ENCODE data around the gene BMPR1A.
"Not testable (repeated sequence)": the region's sequence is repeated elsewhere in the genome, so short reads cannot be mapped to it uniquely, and the experiment has no call there.

BMPR1A gene

DNA sequence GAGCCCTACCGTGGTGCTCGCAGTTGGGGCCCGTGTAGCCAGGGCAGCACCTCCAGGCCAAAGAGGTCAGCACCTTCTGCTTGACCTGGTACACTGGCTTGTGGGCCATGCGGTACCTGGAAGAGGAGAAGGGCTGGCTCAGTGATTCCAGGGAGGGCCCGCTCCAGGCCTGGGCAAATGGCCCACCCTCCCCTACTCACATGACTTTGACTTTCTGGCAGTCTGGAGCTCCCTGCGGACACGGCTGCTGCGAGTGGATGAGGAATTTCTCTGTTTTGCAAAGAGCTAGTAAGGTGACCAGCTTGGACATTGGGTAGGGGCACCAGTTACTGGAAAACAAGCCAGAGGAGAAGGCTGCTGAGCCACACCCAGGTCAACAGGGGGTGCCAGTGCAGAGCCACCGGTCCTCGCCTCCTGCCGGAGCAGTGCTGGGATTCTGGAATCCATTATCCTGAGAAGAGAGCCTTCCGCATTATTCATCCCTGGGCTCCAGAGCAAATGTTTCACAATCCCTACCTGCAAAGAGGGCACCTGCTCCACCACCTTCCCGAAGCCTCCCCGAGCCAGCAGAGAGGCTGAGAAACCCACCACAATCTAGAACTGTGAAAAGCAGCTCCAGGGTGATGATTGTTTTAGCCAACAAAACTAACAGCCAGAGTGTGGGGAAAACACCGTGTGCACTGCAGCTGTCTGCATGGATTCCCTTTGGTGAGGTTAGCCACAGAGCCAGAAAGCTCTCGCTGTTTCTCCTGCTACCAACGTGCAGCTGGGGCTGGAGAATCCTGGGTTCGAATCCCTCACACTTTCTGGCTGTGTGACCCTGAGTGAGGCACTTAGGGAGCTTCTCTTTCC lies 189.2 kb downstream of the BMPR1A start:
- no peaks in the 10 kb centered on the region for H3K36me3 ChIP-seq (ENCODE audit: control insufficient read depth in 1 of 2, insufficient read depth in 2 of 2, low read length in 2 of 2)
- no peaks in the 10 kb centered on the region for H3K79me2 ChIP-seq (ENCODE audit: control insufficient read depth, insufficient read depth, low read length, poor library complexity)
- H3K9me3 ChIP-seq (ENCODE audit: insufficient read depth, low read depth, low read length): peaks cover 6% of the 10 kb centered on the region
- no peak overlapping the region for H2BK5ac ChIP-seq (ENCODE audit: low read depth, low read length, poor library complexity)
- no peak overlapping the region for H2BK12ac ChIP-seq (ENCODE audit: low read length)
- no peak overlapping the region for H2AFZ ChIP-seq (ENCODE audit: insufficient read depth, low read length, poor library complexity)
- H2BK120ac ChIP-seq (ENCODE audit: insufficient read depth, low read length, poor library complexity): no peak overlapping the region
- no peak overlapping the region for H3K4me3 ChIP-seq (ENCODE audit: low read depth, low read length)
- no peak overlapping the region for H4K12ac ChIP-seq (ENCODE audit: low read depth, low read length)
- WGBS (ENCODE audit: extremely low coverage, insufficient coverage, insufficient read length): no CpG with 5 or more reads among the region's 18 CpGs
- DNase-seq: peak; percentile 56 to 68
- H3K4ac ChIP-seq (ENCODE audit: low read depth, low read length): no peak overlapping the region
- H3K18ac ChIP-seq (ENCODE audit: low read length): no peak overlapping the region
- peaks cover 0 to 3% of the 10 kb centered on the region in 2 experiments for H3K4me1 ChIP-seq (ENCODE audit: control insufficient read depth in 1 of 2, insufficient read depth in 2 of 2, low read length in 2 of 2)
- H3K27me3 ChIP-seq (ENCODE audit: insufficient read depth, low read length): no peaks in the 10 kb centered on the region
- H2AK5ac ChIP-seq (ENCODE audit: low read length): no peak overlapping the region
- H3K4me2 ChIP-seq (ENCODE audit: low read length): no peak overlapping the region
- no peak overlapping the region for H3K9ac ChIP-seq (ENCODE audit: low read length)
- H3K14ac ChIP-seq (ENCODE audit: low read length): no peak overlapping the region
- H3K79me1 ChIP-seq (ENCODE audit: low read length): no peaks in the 10 kb centered on the region
- no peak overlapping the region for H4K8ac ChIP-seq (ENCODE audit: low read depth, low read length)
- H3K23ac ChIP-seq (ENCODE audit: low read length): no peak overlapping the region
- no peak overlapping the region for H3K27ac ChIP-seq (ENCODE audit: low read depth, low read length)
- H4K91ac ChIP-seq (ENCODE audit: low read depth, low read length): no peak overlapping the region

DNA sequence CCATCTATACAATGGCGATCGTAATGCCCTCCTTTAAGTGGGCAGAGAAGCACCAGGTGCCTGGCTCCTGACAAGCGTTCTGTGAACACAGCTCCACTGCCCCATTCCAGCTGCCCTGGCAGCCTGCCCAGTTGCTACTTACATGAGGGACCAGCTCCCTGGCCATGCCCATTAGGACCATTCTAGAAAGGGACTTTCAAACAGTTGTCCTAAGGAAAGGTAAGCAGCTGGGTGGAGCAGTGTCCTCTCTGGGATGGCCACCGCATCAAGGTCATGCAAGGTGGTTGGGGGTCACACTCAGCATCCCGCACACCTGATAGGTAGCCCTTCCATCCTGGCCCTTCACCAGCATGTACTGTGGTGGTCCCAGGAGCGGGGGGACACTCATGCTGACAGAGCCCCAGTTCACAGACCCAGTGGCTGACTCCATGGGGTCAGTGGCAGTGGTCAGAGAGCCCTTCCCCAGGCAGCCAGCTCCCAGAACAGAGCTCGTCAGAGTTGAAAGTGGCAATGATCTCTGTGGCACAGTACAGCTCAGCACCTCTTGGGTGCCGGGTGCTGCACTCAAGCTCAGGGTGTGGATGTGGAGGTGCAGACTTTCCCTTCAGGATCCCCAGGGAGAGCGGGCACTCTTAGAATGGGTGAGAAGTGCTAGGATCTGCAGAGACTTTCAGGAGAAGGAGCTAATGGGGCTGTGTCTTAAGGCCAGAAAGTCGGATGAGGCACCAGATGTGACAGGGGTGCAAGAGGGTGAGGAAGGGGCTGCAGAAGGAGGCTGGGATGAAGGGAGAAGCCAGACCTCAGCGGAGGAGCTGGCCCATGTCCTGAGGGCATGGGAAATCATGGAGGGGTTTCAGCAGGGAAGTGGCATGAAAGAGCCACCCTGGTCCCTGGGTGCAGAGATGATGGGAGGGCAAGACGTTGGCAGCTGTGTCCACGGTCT lies 190.1 kb downstream of the BMPR1A start:
- H4K91ac ChIP-seq (ENCODE audit: low read depth, low read length): no peak overlapping the region
- no peak overlapping the region for H2BK120ac ChIP-seq (ENCODE audit: insufficient read depth, low read length, poor library complexity)
- no peaks in the 10 kb centered on the region for H3K79me1 ChIP-seq (ENCODE audit: low read length)
- no peak overlapping the region for H3K9ac ChIP-seq (ENCODE audit: low read length)
- no peak overlapping the region for H2BK12ac ChIP-seq (ENCODE audit: low read length)
- peaks cover 6% of the 10 kb centered on the region for H3K9me3 ChIP-seq (ENCODE audit: insufficient read depth, low read depth, low read length)
- H2AFZ ChIP-seq (ENCODE audit: insufficient read depth, low read length, poor library complexity): no peak overlapping the region
- H3K79me2 ChIP-seq (ENCODE audit: control insufficient read depth, insufficient read depth, low read length, poor library complexity): no peaks in the 10 kb centered on the region
- H3K4me3 ChIP-seq (ENCODE audit: low read depth, low read length): no peak overlapping the region
- H4K12ac ChIP-seq (ENCODE audit: low read depth, low read length): no peak overlapping the region
- H3K14ac ChIP-seq (ENCODE audit: low read length): no peak overlapping the region
- no peak overlapping the region for H3K23ac ChIP-seq (ENCODE audit: low read length)
- H3K27me3 ChIP-seq (ENCODE audit: insufficient read depth, low read length): no peaks in the 10 kb centered on the region
- no peaks in the 10 kb centered on the region for H3K36me3 ChIP-seq (ENCODE audit: control insufficient read depth in 1 of 2, insufficient read depth in 2 of 2, low read length in 2 of 2)
- H3K27ac ChIP-seq (ENCODE audit: low read depth, low read length): no peak overlapping the region
- no peak overlapping the region for H4K8ac ChIP-seq (ENCODE audit: low read depth, low read length)
- no peak overlapping the region for H2AK5ac ChIP-seq (ENCODE audit: low read length)
- no peak overlapping the region for H2BK5ac ChIP-seq (ENCODE audit: low read depth, low read length, poor library complexity)
- H3K4ac ChIP-seq (ENCODE audit: low read depth, low read length): no peak overlapping the region
- WGBS (ENCODE audit: extremely low coverage, insufficient coverage, insufficient read length): no CpG with 5 or more reads among the region's 13 CpGs
- H3K4me2 ChIP-seq (ENCODE audit: low read length): no peak overlapping the region
- no peak overlapping the region for H3K18ac ChIP-seq (ENCODE audit: low read length)
- H3K4me1 ChIP-seq (ENCODE audit: control insufficient read depth in 1 of 2, insufficient read depth in 2 of 2, low read length in 2 of 2): peaks cover 0 to 3% of the 10 kb centered on the region in 2 experiments
- no peak for DNase-seq

DNA sequence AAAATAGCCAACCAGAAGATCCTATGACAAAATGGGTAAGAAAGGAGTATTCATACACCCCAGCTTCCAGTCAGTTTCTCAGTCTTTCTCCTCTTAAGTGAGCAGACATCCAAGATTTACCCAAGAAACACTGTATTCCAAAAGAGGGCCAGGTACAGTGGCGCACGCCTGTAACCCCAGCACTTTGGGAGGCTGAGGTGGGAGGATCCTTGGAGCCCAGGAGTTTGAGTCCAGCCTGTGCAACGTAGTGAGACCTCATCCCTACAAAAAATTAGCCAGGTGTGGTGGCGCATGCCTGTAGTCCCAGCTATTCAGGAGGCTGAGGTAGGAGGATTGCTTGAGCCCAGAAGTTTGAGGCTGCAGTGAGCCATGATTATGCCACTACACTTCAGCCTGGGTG lies 191.4 kb downstream of the BMPR1A start:
- H3K23ac ChIP-seq (ENCODE audit: low read length); H3K9me3 ChIP-seq (ENCODE audit: insufficient read depth, low read depth, low read length); H2BK120ac ChIP-seq (ENCODE audit: insufficient read depth, low read length, poor library complexity); H4K91ac ChIP-seq (ENCODE audit: low read depth, low read length); H3K4me3 ChIP-seq (ENCODE audit: low read depth, low read length); H3K27me3 ChIP-seq (ENCODE audit: insufficient read depth, low read length); H4K8ac ChIP-seq (ENCODE audit: low read depth, low read length); H2BK12ac ChIP-seq (ENCODE audit: low read length); H3K79me1 ChIP-seq (ENCODE audit: low read length); H3K18ac ChIP-seq (ENCODE audit: low read length); H3K14ac ChIP-seq (ENCODE audit: low read length); H4K12ac ChIP-seq (ENCODE audit: low read depth, low read length); H3K9ac ChIP-seq (ENCODE audit: low read length); H3K4me1 ChIP-seq (ENCODE audit: control insufficient read depth in 1 of 2, insufficient read depth in 2 of 2, low read length in 2 of 2); H3K4me2 ChIP-seq (ENCODE audit: low read length); H2AFZ ChIP-seq (ENCODE audit: insufficient read depth, low read length, poor library complexity); H3K4ac ChIP-seq (ENCODE audit: low read depth, low read length); H3K79me2 ChIP-seq (ENCODE audit: control insufficient read depth, insufficient read depth, low read length, poor library complexity); H2AK5ac ChIP-seq (ENCODE audit: low read length); H3K27ac ChIP-seq (ENCODE audit: low read depth, low read length); H3K36me3 ChIP-seq (ENCODE audit: control insufficient read depth in 1 of 2, insufficient read depth in 2 of 2, low read length in 2 of 2); DNase-seq; H2BK5ac ChIP-seq (ENCODE audit: low read depth, low read length, poor library complexity): not testable (repeated sequence)
- WGBS (ENCODE audit: extremely low coverage, insufficient coverage, insufficient read length): no CpG with 5 or more reads among the region's 4 CpGs

DNA sequence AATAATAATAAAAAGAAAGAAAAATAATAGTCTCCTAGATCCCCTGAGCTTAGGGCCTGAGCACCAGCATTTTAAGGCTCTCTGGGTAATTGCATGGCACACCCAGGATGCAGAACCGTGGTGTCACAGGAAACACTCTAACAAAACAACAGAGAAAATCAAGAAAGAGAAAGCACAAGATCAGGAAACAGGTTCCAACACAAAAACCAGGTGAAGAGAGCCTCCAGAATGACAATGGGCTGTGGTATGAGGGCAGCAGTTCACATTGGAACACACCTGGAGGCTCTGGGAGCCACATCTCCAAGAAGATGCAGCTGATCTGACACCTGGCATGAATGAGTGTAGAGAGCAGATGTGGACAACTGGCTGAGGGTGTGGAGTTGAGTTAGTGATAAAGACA lies 193.9 kb downstream of the BMPR1A start:
- no peak overlapping the region for H3K18ac ChIP-seq (ENCODE audit: low read length)
- no peak overlapping the region for H4K8ac ChIP-seq (ENCODE audit: low read depth, low read length)
- no peak overlapping the region for H2AFZ ChIP-seq (ENCODE audit: insufficient read depth, low read length, poor library complexity)
- H3K4me1 ChIP-seq (ENCODE audit: control insufficient read depth in 1 of 2, insufficient read depth in 2 of 2, low read length in 2 of 2): peaks cover 14 to 15% of the 10 kb centered on the region in 2 experiments
- H3K36me3 ChIP-seq (ENCODE audit: control insufficient read depth in 1 of 2, insufficient read depth in 2 of 2, low read length in 2 of 2): no peaks in the 10 kb centered on the region
- peaks cover 15% of the 10 kb centered on the region for H3K9me3 ChIP-seq (ENCODE audit: insufficient read depth, low read depth, low read length)
- no peak overlapping the region for H2AK5ac ChIP-seq (ENCODE audit: low read length)
- no peak overlapping the region for H3K9ac ChIP-seq (ENCODE audit: low read length)
- no CpG with 5 or more reads among the region's 1 CpG for WGBS (ENCODE audit: extremely low coverage, insufficient coverage, insufficient read length)
- H3K14ac ChIP-seq (ENCODE audit: low read length): no peak overlapping the region
- no peak overlapping the region for H3K23ac ChIP-seq (ENCODE audit: low read length)
- no peak for DNase-seq
- H2BK120ac ChIP-seq (ENCODE audit: insufficient read depth, low read length, poor library complexity): no peak overlapping the region
- H3K4me2 ChIP-seq (ENCODE audit: low read length): no peak overlapping the region
- no peak overlapping the region for H3K4ac ChIP-seq (ENCODE audit: low read depth, low read length)
- no peak overlapping the region for H2BK12ac ChIP-seq (ENCODE audit: low read length)
- H3K27ac ChIP-seq (ENCODE audit: low read depth, low read length): no peak overlapping the region
- H3K79me2 ChIP-seq (ENCODE audit: control insufficient read depth, insufficient read depth, low read length, poor library complexity): peaks cover 2% of the 10 kb centered on the region
- H3K4me3 ChIP-seq (ENCODE audit: low read depth, low read length): no peak overlapping the region
- no peak overlapping the region for H4K12ac ChIP-seq (ENCODE audit: low read depth, low read length)
- no peak overlapping the region for H2BK5ac ChIP-seq (ENCODE audit: low read depth, low read length, poor library complexity)
- H3K79me1 ChIP-seq (ENCODE audit: low read length): peaks cover 6% of the 10 kb centered on the region
- no peak overlapping the region for H4K91ac ChIP-seq (ENCODE audit: low read depth, low read length)
- H3K27me3 ChIP-seq (ENCODE audit: insufficient read depth, low read length): no peaks in the 10 kb centered on the region

All from trophoblast cell (in vitro differentiated cells and primary cell).